HS-27A (cell line): ENCODE results near the gene PRDM7.
"Not testable (repeated sequence)": the region's sequence is repeated elsewhere in the genome, so short reads cannot be mapped to it uniquely, and the experiment has no call there.

Experiments used
- DNase-seq: peaks from one replicate; pipeline ENCODE4 v3.0.0-alpha.2; 2012; ENCODE audit warnings: low read depth, missing footprints

Gene PRDM7

DNA sequence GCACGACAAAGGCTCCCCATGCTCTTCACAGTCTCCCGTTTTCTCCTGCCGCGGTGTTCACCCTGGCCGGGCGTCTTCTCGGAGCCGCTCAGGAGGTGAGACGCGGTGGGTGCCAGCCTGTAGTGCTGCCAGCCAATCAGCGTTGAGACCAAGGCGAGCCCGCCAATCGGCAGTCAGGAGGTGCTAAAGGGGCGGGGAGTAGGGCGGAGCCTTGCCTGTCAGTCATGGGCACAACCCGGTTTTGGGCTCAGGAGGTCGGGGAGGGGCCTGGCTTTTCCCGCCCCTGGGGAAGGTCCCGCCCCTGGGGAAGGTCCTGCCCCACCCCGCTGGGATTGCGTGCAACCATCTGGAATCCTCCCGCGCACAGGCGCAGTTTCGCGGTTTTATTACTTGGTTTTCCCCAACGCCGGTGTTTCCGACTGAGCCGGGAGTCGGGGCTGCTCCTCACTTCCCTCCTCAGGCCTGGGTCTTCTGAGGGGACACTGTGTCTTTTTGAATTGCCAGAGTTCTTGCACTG, at the start of gene PRDM7:
TSS of gene PRDM7 (minus strand) at position 92 of the 517 bp plus-strand sequence. CDS start 1,421 bp downstream, outside the sequence.
- peak; percentile 68 for DNase-seq

DNA sequence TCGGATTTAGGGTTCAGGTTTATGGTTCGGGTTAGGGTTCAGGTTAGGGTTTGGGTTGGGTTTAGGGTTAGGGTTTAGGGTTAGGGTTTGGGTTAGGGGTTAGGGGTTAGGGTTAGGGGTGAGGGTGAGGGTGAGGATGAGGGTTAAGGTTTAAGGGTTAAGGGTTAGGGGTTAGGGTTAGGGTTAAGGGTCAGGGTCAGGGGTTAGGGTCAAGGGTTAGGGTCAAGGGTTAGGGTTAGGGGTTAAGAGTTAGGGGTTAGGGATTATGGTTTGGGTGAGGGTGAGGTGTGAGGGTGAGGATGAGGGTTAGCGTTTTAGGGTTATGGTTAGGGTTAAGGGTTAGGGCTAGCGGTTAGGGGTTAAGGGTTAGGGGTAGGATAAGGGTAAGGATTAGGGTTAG, 44.7 kb upstream of the PRDM7 start:
- not testable (repeated sequence) for DNase-seq

DNA sequence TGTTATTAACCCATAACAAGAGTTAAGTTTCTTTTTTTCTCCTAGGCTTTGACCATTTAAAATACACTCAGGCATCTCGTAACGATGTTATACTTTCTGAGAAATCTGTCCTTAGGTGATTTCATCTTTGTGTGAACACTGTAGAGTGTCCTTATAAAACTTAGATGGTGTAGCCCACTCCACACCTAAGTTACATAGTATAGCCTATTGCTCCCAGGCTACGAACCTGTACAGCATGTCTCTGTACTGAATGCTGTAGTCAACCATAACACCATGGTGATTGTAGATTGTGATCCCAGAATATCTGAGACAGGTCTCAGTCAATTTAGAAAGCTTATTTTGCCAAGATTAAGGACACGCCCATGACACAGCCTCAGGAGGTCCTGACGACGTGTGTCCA, 30.5 kb upstream of the PRDM7 start:
- DNase-seq, result not testable (repeated sequence)

DNA sequence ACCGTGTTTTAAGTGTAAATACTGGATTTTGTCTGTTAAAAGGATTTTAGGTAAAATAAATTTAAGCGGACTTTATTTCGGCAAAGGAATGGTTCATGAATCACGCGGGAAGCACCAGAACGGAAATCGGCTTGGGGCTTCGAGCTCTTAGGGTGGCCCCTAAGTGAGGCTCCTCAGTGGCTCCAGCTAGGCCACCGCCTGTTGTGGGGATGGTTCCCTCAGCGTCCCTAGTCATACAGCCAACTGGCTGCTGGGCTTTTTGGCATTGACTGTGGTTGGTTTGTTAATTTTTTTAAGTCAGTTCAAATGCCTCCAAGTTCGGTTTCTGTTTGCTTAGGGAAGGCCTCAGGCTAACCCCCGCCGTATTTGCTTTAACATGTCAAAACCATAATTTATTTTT, 29.9 kb upstream of the PRDM7 start:
- DNase-seq, result not testable (repeated sequence)

DNA sequence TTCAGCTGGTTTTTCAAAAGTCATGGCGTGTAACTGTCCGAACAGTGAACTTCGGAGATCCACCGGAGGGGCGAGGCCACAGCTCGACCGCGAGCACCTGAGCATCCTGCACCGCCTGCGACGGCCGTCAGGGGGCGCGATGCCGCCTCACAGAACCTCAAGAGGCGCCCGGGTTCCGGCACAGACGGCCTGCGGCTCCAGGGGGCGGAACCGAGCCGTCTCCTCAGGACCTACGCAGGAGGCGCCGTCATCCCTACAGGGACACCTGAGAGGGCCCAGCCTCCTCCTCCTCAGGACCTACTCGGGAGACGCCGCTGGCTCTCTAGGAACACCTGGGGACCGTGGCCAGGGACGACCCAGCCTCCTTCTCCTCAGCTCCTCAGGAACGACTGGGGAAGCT, 29.1 kb upstream of the PRDM7 start:
- DNase-seq, result not testable (repeated sequence)

DNA sequence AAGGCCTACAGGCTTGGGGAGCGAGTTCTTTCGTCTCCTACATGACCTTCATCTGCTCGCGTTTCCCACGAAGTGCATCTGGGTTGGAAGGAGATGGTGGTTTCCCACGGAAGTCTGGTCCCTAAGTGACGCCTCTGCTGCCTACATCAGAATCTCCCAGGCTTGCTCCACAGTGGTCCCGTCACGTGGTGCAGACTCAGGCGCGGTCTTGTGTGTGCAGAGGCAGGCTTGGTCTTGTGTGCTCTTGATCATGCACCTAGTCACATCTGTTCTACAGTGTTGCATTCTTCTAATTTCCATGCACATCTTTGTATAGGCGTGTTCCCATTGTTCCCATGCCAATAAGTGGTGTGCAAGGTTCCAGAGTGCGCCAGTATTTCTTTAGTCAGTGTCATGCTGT, 27.6 kb upstream of the PRDM7 start:
- DNase-seq, result not testable (repeated sequence)

DNA sequence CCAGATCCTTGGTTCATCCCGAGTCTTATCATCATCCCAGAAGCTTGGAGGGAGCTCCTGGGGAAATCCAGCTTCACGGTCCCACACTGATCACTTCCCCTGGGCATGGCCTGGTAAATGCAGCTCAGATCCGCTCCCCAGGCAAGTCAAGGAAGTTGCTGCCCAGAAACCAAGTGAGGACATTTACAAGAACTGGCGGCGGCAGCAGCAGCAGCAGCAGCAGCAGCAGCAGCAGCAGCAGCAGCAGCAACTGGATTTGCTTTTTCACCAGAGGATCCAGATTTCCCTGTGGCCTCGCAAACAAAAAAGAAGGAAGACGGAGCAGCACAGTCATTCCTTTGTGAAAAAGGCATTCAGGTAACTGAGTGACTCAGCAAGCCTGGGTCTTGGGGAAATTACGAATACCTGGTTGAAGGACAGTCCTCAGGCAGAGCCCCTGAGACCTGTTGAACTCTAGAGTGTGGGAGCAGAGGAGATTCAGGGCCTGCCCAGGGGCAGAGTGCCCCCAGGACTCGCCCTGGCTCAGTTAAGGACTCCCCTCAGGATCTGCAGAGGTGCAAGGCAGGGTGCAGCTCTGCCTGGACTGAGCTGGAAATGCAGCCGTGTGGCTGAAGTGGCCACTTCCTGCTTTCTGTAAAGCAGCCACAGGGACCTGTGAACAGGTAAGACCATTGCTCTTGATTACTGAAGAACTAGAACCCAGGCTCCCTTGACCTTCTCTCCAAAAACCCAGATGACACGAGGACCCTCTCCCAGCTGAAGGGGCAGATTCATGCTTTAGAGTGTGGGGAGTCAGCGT, 25.2 kb upstream of the PRDM7 start:
- DNase-seq, result not testable (repeated sequence)

DNA sequence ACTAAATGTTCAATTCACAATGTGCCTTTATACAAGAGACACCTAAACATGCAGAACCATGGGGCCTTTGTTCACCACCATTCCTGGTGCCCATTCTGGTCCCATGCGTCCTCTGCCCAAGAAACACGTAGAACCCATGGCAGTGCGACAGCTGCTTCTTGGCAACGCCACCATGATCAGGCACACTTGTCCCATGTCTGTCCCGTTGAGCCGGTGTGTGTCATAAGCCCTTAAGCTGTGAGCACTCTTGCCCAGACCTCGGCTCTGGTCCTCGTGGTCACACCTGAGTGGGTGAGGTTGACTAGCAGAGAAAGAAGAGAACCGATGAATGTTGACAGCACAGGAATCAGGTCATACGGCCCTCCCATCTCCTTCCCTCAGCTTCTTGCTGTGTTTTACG, 24.2 kb upstream of the PRDM7 start:
- DNase-seq, result not testable (repeated sequence)

DNA sequence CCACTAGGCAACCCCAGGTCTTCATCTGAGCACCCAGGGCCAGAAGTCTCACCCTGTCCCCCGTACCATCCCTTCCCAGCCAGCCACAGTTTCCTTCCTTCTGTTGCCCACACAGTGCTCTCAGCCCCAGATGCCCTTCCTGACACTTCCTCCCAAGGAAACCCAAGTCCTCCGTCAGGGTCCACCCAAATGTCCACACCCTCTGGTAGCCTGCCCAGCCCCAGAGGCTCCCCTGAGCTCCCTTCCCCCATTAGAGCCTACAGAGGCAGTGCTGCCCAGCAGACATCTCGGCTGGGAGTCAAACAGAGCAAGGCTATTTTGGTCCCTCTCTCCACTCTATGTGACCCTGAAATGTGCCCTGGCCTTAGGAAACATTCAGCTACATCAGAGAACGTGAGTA, 23.7 kb upstream of the PRDM7 start:
- DNase-seq, result not testable (repeated sequence)

DNA sequence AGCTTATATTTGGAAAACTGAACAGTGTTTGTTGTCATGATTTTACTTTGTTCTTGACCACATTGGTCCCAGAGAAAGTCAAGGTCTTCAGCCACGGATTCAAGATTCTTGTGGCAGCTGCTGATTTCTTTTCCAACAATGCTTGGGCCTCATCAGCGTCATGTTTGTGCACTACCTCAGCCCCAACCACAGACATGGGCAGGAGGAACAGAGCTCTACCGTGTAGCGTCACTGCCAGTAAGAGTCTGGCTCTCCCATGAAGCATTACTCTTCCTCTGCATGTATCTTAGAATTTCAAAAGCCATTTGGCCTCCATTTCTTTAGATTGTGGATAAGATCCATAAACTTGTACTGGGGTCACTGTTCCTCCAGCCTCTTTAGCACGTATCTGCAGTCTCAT, 23.1 kb upstream of the PRDM7 start:
- not testable (repeated sequence) for DNase-seq

DNA sequence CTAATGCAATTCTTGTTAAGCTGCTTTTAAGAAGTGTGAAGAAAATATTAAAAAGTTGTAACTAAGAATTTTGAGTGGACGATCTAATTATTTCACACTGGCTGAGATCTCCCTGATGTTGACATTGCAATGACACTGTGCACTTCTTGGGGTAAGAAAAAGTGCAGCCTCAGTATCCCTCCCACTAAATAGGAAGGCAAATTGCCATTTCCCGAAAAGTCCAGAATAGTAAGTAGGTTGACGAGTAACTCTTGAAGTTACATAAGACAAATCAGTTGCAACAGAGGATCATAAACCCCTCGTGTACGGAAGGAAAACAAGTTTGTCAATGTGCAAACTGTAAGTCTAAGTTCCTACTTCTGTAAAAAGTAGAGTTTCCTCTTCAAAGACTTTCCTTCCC, 21.8 kb upstream of the PRDM7 start:
- DNase-seq, result not testable (repeated sequence)

DNA sequence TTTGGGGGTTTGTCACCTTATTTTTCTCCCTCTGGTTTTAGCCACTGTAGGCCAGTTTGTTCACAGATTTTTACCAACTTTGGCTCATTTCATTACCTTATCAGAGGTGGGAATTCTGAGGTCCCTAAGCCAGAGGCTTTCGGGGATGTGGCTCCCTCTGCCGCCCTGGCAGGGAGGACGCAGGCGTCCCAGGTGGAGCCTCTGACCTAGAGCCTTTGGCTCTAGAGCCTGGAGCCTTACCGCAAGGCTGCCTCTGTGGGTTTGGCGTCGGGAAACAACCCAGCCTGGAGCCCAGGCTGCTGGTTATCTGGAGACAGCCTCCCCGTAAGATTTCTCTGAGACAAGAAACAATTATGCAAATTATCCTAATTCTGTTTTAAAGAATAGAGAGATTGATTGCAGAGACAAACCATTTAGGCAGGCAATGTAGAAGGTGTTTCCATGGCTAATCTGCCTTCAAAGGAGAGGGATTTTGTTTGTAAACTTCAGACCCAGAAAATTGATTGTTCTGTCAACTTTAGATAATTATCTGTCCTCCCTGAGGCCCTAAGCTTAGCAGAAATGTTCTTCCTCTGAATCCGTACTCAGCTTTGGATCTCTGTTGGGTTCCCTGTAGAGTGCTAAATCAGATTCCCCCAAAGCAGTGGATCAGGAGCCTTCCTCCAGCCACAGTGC, 20.0 kb upstream of the PRDM7 start:
- not testable (repeated sequence) for DNase-seq

DNA sequence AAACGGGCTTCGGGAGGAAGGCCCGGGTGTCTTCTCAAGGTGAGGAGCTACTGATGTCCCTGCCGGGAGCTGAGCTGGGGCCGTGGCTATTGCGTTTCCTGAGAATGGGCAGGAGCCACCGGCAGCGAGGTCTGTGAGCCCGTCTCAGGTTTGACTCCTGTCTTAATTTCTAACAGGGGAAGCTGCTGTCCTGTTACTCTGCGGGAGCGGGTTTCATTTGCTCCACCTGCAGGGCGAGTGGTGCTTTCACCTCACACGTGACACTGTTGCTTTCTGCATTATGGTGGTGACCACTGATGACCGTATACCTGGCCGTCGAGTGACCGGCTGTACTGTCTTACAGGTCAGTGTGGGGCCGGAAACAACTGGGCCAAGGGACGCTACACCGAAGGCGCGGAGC, 17.7 kb upstream of the PRDM7 start:
- DNase-seq, result not testable (repeated sequence)

DNA sequence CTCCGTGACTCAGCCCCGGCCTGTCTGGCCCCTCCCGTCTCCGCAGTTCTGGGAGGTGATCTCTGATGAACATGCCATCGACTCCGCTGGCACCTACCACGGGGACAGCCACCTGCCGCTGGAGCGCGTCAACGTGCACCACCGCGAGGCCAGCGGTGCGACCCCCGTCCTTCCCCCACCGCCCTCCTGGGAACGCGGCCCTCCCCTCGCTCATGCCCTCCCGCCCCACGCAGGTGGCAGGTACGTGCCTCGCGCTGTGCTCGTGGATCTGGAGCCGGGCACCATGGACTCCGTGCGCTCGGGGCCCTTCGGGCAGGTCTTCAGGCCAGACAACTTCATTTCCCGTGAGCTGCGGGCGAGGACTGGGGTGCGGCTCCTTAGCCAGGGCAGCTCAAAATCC, 17.2 kb upstream of the PRDM7 start:
- not testable (repeated sequence) for DNase-seq

DNA sequence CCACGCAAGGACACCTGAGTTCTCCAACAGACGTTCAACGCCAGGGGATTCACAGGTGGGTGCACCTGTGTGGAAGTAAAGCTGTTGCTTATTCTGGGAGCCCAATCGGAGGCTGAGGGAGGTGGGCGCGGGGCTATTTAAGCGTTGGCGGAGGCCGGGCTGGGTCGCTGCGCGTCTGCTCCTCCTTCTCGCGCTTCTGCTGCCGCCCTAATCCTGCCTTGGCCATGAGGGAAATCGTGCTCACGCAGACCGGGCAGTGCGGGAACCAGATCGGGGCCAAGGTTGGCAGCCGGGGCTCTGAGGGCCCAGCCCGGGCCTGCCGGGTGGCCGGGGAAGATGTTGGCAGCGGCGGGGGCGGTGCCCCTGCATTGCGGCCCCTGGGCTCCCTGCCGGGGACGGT, 16.7 kb upstream of the PRDM7 start:
- not testable (repeated sequence) for DNase-seq

DNA sequence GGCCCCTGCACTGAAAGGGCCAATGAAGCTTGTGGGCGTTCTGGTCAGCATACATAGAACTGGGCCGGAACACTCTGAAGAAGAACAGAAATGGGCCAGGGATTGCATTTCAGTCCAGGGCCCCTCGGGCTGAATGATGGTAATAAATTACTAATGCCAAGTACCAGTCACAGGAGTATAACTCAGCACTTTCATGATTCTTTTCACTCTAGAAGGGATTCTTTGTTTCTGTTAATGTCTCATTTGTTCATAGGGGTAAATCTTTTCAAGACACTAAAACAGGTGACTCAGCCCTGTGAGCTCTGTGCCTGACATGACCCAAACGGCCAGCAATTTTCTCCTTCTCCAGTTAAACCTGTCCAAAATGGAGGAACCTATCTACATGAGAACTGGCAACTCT, 15.7 kb upstream of the PRDM7 start:
- not testable (repeated sequence) for DNase-seq

DNA sequence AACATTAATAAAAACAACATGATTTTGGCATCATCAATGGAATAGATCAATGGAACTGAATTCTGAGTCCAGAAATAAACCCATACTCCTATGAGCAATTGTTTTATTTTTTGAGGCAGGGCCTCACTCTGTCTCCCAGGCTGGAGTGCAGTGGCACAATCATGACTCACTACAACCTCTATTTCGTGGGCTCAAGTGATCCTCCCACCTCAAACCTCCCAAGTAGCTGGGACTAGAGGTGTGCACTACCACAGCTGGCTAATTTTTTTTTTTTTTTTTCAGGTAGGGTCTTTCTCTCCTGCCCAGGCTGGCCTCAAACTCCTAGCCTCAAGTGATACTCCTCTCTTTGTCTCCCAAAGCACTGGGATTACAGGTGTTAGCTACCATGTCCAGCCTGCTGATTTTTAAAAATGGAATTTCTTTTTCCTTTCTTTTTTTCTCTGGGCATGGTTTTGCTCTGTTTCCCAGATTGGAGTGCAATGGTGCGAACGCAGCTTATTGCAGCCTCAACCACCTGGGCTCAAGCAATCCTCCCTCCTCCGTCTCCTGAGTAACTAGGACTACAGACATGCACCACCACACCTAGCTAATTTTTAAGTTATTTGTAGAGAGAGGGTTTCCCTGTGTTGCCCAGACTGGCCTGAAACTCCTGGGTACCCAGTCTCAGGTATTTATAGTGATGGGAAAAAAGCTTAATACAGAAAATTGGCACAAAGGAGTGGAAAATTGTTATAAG, 7.3 kb upstream of the PRDM7 start:
- DNase-seq, result no peak

DNA sequence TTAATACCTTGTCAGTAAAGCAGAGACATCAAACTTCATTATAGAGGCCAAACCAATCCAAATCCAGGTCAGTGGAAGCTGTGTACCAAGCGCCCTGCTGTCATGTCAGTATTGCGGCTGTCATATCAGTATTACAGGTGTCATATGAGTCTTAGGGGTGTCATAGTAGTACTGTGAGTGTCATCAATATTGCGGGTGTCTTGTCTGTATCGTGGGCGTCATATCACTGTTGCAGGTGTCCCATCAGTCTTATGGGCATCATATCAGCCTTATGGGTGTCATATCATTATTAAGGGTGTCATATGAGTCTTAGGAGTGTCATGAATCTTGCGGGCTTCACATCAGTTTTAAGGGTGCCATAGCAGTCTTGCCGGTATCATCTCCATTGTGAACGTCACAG, 6.0 kb upstream of the PRDM7 start:
- no peak for DNase-seq

DNA sequence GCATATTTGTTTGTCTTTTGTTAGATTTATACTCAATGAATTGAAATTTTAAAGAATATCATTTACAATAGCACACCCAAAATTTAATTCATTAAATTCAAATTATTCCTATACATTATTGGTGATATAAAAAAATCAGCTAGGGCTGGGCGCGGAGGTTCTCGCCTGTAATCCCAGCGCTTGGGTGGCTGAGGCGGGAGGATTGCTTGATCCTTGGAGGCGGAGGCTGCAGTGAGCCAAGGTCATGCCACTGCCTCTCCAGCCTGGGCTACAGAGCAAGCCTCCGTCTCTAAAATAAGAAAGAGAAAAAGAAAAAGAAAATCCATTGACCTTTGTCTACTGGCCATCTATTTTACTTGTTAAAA, 4.5 kb upstream of the PRDM7 start:
- no peak for DNase-seq

DNA sequence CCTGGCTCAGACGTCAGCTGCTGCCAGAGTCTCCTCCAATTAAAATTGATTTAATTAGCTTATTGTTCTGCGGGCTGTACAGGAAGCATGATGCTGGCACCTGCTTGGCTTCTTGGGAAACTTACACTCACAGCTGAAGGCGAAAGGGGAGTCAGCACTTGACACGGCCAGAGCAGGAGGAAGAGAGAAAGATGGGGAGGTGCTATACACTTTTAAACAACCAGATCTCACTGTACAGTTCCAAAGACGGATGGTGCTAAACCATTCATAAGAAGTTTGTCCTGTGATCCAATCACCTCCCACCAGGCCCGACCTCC, 1.4 kb upstream of the PRDM7 start:
- DNase-seq, result no peak

DNA sequence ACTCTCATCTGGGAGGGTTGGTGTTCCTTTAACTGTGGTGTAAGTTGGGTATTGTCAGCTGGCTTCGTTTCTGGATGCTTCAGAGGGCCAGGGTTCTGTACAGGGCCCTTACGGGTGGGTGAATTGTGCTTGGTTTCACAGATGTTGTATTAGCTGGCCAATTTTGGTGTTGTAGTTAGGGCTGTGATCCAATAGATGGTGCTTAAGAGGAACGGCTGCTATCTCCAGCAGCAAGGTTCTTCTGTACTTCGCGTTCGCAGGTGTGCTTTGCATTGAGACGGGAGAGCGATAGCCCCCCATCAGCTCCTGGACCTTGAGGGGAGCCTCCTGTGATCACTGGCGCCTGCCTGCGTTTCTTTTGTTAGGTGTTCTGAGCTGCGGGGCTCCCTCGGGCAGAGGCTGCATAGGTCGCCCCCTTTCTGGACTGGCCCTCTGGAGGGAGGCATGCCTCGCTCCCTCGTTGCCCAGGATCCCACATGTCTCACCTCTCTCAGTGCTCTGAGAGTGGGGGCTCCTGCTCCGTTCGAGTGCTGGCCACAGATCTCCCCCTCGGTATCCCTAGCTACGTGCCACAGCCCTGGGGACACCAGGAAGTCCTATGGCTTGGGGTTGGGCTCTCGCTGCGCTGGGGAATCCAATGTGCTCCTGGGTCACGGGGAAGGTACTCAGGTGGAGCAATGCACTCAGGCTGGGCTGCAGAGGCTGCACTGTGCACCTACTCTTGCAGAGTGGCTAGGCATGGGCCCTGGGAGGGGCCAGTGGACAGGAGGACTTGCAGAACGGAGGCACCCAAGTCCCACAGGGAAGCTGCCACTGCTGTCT, 837 bp upstream of the PRDM7 start:
- no peak for DNase-seq
